Heart right ventricle (tissue), 16 donors: ENCODE results near the gene ARPC1B. TPM values are rescaled to one million over a fixed set of nuclear protein-coding genes. Genes with fewer than 3 reads are reported as not detected.
A peak's percentile ranks its signal among the peaks of the same experiment; 100 is the strongest.
"Not testable (repeated sequence)": the region's sequence is repeated elsewhere in the genome, so short reads cannot be mapped to it uniquely, and the experiment has no call there.

Experiments used
- ATAC-seq, 8 donors: fragments of 200-7000 bp; cut with Tn5 transposase; one replicate each; pipeline ENCODE4 v1.9.1; 2020; ENCODE audit warnings: mild to moderate bottlenecking in 8 of 8, moderate library complexity in 8 of 8, moderate number of reproducible peaks in 1 of 8
- DNase-seq, 2 donors: peaks; one replicate each; pipeline ENCODE4 v3.0.0-alpha.2; 2020
- H3K27ac ChIP-seq, 10 donors: fragments of 200-600 bp; sonication (generic) in 2 of 10; one replicate each; pipeline versions ENCODE4 v1.5.0 to v1.8.0; 2020 to 2022; ENCODE audit warnings: mild to moderate bottlenecking in 3 of 10
- H3K27me3 ChIP-seq, 7 donors: fragments of 200-600 bp; one replicate each; pipeline ENCODE4 v1.8.0; 2021 to 2022; ENCODE audit warnings: mild to moderate bottlenecking in 2 of 7
- H3K36me3 ChIP-seq, 9 donors: fragments of 200-600 bp; sonication (generic) in 1 of 9; one replicate each; pipeline versions ENCODE4 v1.5.0 to v1.8.0; 2020 to 2022; ENCODE audit warnings: mild to moderate bottlenecking in 2 of 9
- H3K4me1 ChIP-seq, 9 donors: fragments of 200-600 bp; sonication (generic) in 1 of 9; one replicate each; pipeline versions ENCODE4 v1.5.0 to v1.8.0; 2020 to 2022; ENCODE audit warnings: mild to moderate bottlenecking in 4 of 9
- H3K4me3 ChIP-seq, 10 donors: fragments of 200-600 bp; sonication (generic) in 2 of 10; one replicate each; pipeline versions ENCODE4 v1.5.0 to v1.8.0; 2020 to 2022; ENCODE audit warnings: mild to moderate bottlenecking in 7 of 10, moderate library complexity in 2 of 10
- H3K9me3 ChIP-seq, 11 donors: fragments of 200-600 bp in 10 of 11; sonication (generic) in 2 of 11; one replicate each; pipeline versions ENCODE4 v1.5.0 to v1.8.0; 2013 to 2022; ENCODE audit warnings: mild to moderate bottlenecking in 2 of 11, control low read depth in 1 of 11, moderate library complexity in 1 of 11
- WGBS, 2 donors: extraction: QIAGEN DNeasy Blood & Tissue Kit; methylation state at CpG; one replicate each; pipeline ENCODE4 v1.1.7; 2013; ENCODE audit warnings: inconsistent platforms in 1 of 2; 5-methylcytosine and 5-hydroxymethylcytosine counted together
- intact Hi-C, 10 donors: fragments of 100-400 bp; cut with DNase I; formaldehyde crosslinking; loops; one replicate each; pipeline versions ENCODE4 v1.11.1 to v1.14.2; 2022
- polyA plus RNA-seq, 2 donors: library from polyadenylated mRNA; stranded (reverse); fragments of 200-250 nt; gene quantifications; one replicate each; pipeline ENCODE4 v1.2.3, GENCODE V29; 2013
- total RNA-seq, 10 donors: library from RNA; stranded (reverse); fragmentation: NEBNext Ultra II Directional in 3 of 10; extraction: Animal tissue kit (Norgen Biotek cat#: 25700) in 3 of 10; gene quantifications; one replicate each; pipeline versions ENCODE4 v1.2.1 to v1.2.4, GENCODE V29; 2021 to 2023
- TF ChIP-seq, protein P1 (sequence below), 9 donors: fragments of 200-600 bp; sonication (generic) in 2 of 9; IDR thresholded peaks; one replicate each; pipeline versions ENCODE4 v1.5.0 to v1.8.0; 2021 to 2022; ENCODE audit warnings: antibody characterized with exemption in 9 of 9, mild to moderate bottlenecking in 5 of 9, moderate library complexity in 1 of 9
- donor health status: Arrhythmogenic right ventricular cardiomyopathy.
- donor health status: ischemic (EF 13 %, LVEDD 7.1; RV severe dilation, severe dysfunction).
- donor health status: healthy with polysubstance abuse.
- donor health status: DM: no; HTN: yes; CAD: no.
- donor health status: DM: no; HTN: no; CAD: no.
- donor health status: ischemic (EF 25% LVEDD 6.9; RV normal size, moderate dysfunction).
- donor health status: ischemic (EF 25% LVEDD 5.7; RV mildly dilated, moderate dysfunction).
- donor health status: healthy.
- donor health status: DM: yes; HTN: yes; CAD: no.
- donor health status: Ischemic cardiomyopathy.
- donor health status: ischemic (EF 35%, LVEDD 5.7; RV mildly dilated, moderate dysfunction).
- donor health status: nonischemic (EF 11% LVEDD 7.7; RV severe dilation, severe dysfunction).
- donor health status: DM: yes; HTN: yes; CAD: no.
- donor health status: PGD.
- donor health status: ischemic (EF 29% LVEDD 5.4; RV normal size, mild dysfunction).
- donor health status: nonischemic (EF 23%, LVEDD 6.1; RV moderate dilation, normal function).

ARPC1B gene
- total and polyA plus RNA-seq, 12 donors, result 16.2 to 161 (median 23.5) TPM

GRCh38 chr7:99424932-99425730 lies 50.6 kb downstream of the ARPC1B start:
- no peaks in the 10 kb centered on the region for H3K27me3 ChIP-seq
- H3K4me1 ChIP-seq, result no peaks in the 10 kb centered on the region
- H3K9me3 ChIP-seq, result no peaks in the 10 kb centered on the region
- ATAC-seq, result peak in 4 of 8 donors; percentile 11 to 31 (median 24)
- DNase-seq, result no peak
- H3K27ac ChIP-seq, result no peak overlapping the region
- TF ChIP-seq, protein P1, sequence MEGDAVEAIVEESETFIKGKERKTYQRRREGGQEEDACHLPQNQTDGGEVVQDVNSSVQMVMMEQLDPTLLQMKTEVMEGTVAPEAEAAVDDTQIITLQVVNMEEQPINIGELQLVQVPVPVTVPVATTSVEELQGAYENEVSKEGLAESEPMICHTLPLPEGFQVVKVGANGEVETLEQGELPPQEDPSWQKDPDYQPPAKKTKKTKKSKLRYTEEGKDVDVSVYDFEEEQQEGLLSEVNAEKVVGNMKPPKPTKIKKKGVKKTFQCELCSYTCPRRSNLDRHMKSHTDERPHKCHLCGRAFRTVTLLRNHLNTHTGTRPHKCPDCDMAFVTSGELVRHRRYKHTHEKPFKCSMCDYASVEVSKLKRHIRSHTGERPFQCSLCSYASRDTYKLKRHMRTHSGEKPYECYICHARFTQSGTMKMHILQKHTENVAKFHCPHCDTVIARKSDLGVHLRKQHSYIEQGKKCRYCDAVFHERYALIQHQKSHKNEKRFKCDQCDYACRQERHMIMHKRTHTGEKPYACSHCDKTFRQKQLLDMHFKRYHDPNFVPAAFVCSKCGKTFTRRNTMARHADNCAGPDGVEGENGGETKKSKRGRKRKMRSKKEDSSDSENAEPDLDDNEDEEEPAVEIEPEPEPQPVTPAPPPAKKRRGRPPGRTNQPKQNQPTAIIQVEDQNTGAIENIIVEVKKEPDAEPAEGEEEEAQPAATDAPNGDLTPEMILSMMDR (IDR thresholded peaks at IDR 0.05), result no peak
- H3K4me3 ChIP-seq, result no peak overlapping the region
- H3K36me3 ChIP-seq, result peaks cover 0 to 83% (median 36%) of the 10 kb centered on the region in 9 donors
- 91 to 95% methylated on average over 24 of the region's 24 CpGs for WGBS, 2 donors
- intact Hi-C loops, result no loop called here

GRCh38 chr7:99428972-99429566 lies 54.5 kb downstream of the ARPC1B start:
- Histone ChIP-seq H3K27me3 (no peaks in the 10 kb centered on the region), H3K36me3 (peaks cover 0 to 85% (median 47%) of the 10 kb centered on the region in 9 donors), H3K27ac (no peak overlapping the region), H3K4me1 (no peaks in the 10 kb centered on the region), H3K9me3 (no peaks in the 10 kb centered on the region), H3K4me3 (no peak overlapping the region)
- WGBS, 2 donors, result 82 to 87% methylated on average over 10 of the region's 10 CpGs
- no peak for ATAC-seq
- DNase-seq, result no peak
- TF ChIP-seq, protein P1 (IDR thresholded peaks at IDR 0.05), result no peak
- intact Hi-C loops, result no loop called here

- Histone ChIP-seq H3K4me1 (no peaks in the 10 kb centered on the region), H3K4me3 (no peak overlapping the region), H3K9me3 (no peaks in the 10 kb centered on the region), H3K36me3 (peaks cover 0 to 85% (median 41%) of the 10 kb centered on the region in 9 donors), H3K27ac (no peak overlapping the region), H3K27me3 (no peaks in the 10 kb centered on the region)
- TF ChIP-seq, protein P1 (IDR thresholded peaks at IDR 0.05), result no peak
- DNase-seq (no peak), ATAC-seq (peak in 2 of 8 donors; percentile 9 to 38)
- intact Hi-C loops, result no loop called here
- WGBS, 2 donors, result 87 to 95% methylated on average over 8 of the region's 8 CpGs
Observed at GRCh38 chr7:99429756-99430155, 55.2 kb downstream of the ARPC1B start.

GRCh38 chr7:99431756-99432540 lies 57.4 kb downstream of the ARPC1B start:
- DNase-seq, intact Hi-C loops, H3K4me1 ChIP-seq, H3K4me3 ChIP-seq, H3K9me3 ChIP-seq, ATAC-seq, H3K27ac ChIP-seq, H3K27me3 ChIP-seq: not testable (repeated sequence)
- WGBS, 2 donors, result 68 to 70% methylated on average over 13 of the region's 13 CpGs
- peaks cover 0 to 80% (median 35%) of the 10 kb centered on the region in 9 donors for H3K36me3 ChIP-seq
